Measurements from ENCODE around the gene PPP1R12C.

The PPP1R12C gene

DNA sequence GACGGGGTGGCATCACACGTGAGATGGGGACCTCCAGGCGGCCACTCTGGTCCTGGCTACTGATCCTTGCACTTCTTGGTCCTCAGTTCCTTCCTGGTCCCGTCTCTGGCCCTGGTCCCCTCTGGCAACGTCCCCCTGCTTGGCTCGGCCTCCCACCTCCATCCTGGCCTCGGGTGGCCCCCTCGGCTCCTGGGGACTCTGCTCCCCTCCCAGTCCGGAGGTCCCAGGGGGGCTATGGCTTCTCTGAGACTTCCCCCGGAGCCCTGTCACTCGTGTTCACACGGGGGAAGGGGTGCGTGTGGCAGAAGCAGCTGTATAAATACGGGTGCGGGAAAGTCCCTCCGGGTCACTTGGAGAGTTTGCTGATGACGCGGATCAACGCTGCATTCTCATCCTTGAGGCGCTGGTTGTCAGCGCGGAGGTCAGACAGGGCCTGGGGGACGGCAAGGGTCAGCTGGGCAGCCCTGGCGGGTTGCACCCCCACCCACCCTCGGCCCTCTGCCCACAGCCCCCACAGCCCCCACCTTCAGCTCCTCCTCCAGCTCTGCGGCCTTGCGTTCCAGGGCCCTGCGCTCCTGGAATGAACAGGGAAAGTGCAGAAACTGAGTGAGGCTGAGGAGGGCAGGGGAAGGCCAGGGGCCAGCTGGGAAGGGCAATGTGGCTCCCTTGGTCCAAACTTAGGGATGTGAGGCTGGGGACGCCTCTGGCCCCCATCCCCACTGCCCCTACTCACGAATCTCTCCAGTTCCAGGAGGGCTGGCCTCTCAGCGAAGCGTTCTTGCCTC, 26.1 kb downstream of the PPP1R12C start:
- DNase-seq (ENCODE audit: low read depth in 3 of 3, low spot score in 1 of 3) = no peak

DNA sequence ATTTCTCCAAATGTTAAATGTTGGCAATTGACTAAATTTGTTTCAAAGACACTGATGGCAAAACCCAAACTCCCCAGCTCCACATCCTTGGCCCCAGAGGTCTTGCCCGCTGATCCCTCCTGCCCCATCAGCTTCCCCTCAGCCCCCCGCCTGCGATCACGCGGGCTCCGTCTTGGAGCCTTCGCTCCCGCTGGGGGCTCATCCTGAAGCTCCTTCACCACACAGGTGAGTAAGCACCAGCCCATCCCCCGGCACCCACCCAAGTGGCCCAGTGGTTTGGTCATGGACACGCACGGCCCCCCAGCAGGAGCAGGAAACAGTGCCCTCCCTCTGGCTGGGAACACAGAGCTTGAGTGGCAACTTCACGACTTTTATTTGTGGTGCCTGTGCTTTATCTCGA, 26.9 kb downstream of the PPP1R12C start:
- no peak for DNase-seq (ENCODE audit: low read depth in 3 of 3, low spot score in 1 of 3)

DNA sequence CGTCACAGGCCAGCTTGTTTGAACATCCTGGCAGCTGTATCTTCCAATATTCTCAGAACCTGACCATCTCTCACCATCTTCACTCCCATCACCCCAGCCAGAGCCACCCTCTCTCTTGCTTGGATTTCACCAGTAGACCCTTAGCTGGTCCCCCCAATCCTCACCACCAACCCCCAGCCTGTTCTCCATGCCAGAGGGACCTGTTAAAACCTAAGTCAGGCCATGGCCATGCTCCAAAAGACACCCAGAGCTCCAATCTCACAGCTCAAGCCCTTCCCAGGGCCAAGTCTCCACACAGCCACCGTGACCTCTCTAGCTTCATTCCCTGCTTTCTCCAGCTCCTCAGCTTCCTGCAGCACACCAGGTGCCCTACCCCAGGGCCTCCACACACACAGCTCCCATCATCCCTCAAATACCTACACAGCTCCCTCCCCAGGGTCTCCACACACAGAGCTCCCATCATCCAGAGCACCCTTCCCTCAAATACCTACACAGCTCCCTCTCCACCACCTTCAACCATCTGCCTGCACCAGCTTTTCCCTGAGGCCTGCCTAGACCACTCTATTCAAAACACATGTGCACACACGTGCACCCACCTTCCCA, 28.0 kb downstream of the PPP1R12C start:
- no peak for DNase-seq (ENCODE audit: low read depth in 3 of 3, low spot score in 1 of 3)

DNA sequence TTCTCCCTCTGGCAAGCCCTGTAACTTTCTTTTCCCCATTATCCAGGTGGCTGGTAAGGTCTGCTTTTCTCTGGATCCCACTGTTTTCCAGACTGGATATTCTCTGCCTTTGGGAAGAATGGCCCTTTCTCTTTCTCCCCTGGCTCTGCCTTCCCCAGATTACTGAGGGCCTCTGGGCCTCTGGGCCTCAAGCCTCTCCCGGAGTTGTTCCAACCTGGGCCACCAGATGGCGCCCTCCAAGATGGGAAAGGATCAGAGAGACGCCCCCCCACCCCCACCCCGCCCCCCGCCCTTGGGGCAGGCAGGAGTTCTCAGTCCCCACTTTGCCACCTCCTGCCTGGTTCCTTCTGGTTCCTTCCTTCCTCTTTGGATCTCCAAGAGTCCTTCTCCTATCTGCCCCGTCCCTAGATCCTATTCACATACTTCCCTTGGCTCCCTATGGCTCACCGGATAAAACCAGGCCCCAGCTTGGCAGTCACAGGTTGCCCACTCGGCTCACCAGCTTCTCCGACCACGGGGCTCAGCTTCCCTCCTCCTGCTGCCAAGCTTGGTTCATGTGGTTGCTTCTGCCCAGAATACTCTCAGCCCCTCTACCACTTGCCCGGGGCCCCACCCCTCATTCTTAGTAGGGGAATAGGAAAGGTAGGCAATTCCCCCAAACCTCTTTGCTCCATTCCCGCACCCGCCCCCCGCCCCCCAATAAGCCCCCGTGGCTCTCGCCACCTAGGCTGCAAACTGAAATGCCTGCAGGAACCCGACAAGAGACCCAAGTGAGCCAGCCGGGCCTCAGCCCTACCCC, 28.7 kb downstream of the PPP1R12C start:
- DNase-seq (ENCODE audit: low read depth in 3 of 3, low spot score in 1 of 3) = peak; percentile 40 to 81 (median 53)

DNA sequence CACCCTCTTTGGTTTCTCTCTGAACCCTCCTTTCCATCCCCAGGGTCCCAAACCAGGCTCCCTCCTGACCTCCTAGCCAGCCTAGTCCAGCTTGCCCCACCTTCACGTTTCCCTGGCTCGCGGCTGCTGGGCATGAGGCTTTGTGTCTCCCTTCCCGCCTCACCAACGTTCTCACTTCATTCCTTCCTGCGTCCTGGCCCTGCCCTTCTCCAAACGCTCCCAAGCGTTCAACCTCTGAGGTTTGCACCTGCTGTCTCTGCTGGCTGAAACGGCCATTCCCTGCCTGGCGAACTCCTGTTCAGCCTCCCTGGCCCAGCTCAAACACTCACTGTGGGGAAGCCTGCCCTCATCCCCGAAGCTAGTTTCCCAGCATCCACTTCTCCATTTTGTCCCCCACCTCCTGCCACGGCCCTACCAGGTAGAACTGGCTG, 29.4 kb downstream of the PPP1R12C start:
- no peak for DNase-seq (ENCODE audit: low read depth in 3 of 3, low spot score in 1 of 3)

DNA sequence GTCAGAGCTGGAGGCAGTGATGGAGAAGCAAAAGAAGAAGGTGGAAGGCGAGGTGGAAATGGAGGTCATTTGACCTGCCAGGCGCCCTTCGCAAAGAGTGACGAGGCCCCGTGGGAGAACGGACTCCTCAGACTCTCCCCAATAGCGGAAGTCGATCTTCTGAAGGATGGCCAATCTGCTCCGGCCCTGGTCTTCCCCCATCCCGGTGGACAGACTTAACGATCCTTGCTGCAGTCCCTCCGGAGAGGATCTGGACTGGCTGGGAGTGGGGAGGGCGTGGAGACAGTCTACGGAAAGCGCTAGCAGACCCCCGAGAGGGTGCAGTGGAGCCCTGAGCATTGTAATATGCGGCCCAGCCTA, 29.9 kb downstream of the PPP1R12C start:
- DNase-seq (ENCODE audit: low read depth in 3 of 3, low spot score in 1 of 3) = no peak

DNA sequence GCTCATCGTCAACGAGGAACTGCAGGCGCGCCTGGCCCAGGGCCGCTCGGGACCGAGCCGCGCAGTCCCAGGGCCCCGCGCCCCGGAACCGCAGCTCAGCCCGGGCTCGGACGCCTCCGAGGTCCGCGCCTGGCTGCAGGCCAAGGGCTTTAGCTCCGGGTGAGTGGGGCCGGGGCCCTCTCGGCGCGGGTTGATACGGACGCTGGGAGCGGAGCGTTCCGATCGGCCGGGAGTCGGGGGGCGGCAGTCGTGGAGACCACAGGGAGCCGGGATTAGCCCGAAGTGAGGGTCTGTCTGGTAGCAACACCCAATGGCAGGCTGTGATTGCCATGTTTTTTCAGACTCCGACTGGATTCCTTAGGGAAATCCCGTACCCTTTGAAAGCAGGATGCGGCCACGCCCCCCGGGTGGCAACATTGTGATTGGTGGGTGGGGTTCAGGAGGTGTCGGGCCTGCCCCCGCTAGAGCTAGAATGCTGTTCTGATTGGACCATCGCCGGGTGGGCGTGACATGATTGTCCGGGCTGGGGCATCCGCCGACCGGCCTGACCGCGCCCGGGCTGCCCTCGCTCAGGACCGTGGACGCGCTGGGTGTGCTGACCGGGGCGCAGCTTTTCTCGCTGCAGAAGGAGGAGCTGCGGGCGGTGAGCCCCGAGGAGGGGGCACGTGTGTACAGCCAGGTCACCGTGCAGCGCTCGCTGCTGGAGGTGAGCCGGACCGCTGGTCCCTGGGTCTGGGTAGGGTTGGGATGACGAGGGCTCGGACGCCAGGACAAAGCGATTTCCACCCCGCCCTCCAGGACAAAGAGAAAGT, 30.5 kb downstream of the PPP1R12C start:
- DNase-seq (ENCODE audit: low read depth in 3 of 3, low spot score in 1 of 3) = no peak

DNA sequence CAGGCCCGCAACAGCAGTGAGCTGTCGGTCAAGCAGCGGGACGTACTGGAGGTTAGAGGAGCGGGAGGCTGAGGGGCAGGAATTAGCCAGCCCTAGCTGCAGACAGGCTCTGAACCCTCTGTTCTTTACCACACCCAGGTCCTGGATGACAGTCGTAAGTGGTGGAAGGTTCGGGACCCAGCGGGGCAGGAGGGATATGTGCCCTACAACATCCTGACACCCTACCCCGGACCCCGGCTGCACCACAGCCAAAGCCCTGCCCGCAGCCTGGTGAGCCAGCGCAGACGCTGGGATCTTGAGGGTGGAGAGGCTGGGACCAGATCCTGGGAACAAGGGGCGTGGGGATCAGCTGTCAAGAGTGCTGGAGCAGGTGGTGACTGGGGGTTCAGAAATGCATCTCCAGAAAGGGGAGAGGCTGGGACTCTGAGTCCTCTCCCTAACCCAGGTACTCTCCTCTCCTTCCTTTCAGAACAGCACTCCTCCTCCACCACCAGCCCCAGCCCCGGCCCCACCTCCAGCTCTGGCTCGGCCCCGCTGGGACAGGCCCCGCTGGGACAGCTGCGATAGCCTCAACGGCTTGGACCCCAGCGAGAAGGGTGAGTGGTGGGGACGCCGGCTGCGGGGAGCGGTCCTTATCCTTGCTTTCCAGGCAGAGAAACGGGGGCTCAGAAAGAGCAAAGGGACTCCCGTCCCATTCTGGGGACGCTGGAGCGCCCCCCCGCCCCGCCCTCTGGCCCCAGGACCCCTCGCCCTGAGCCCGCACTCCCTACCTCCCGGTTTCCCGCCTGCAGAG, 31.3 kb downstream of the PPP1R12C start:
- no peak for DNase-seq (ENCODE audit: low read depth in 3 of 3, low spot score in 1 of 3)

DNA sequence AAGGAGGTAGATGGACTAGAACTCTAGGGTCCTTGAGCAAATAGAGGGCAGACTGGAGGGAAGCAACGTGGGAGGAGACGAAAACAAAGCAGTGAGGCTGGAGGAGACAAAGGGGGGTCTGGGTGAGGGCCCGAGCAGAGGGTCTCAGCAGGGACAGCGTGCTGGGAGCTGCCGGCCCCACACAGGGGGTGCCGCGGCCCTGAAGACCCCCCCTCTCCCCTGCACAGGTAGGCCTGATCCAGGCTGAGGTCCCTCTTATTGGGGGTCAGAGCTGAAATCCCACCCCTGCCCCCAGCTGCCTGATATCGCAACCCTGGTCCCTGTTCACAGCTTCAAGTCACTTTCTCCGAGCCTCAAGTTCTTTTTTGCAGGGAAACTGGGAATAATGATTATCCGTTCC, 33.0 kb downstream of the PPP1R12C start:
- DNase-seq (ENCODE audit: low read depth in 3 of 3, low spot score in 1 of 3) = no peak

DNA sequence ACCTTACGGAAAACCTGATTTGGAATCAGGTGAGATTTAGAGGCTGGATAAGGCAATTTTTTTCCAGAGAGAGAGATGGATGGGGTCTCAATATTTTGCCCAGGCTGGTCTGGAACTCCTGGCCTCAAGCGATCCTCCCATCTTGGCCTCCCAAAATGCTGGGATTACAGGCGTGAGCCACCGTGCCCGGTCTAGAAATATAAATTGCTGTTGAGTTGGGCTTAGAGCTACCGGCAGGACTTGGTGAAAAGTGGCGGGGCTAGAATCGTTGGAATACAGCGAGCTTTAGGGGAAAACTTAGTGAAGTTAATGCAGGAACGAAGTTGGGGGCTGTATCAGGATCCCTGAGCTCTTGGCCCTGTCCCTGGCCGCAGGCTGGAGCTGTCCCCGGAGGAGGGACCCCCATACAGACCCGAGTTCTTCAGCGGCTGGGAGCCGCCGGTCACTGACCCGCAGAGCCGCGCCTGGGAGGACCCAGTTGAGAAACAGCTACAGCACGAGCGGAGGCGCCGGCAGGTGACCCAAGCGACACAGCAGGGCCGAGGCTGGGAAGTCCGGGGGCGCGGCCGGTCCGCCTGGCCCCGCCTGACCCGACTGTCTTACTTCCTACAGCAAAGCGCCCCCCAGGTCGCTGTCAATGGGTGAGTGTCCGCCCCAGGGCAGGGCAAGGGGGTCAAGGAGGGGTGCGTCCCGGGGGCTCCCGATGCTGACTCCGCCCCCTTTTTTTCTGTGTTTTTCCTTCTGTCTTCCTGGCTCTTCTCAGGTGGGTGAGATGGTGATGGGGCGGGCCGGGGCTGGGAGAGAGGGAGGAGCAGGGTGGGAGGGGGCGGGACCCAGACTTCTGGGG, 34.2 kb downstream of the PPP1R12C start:
- no peak for DNase-seq (ENCODE audit: low read depth in 3 of 3, low spot score in 1 of 3)

DNA sequence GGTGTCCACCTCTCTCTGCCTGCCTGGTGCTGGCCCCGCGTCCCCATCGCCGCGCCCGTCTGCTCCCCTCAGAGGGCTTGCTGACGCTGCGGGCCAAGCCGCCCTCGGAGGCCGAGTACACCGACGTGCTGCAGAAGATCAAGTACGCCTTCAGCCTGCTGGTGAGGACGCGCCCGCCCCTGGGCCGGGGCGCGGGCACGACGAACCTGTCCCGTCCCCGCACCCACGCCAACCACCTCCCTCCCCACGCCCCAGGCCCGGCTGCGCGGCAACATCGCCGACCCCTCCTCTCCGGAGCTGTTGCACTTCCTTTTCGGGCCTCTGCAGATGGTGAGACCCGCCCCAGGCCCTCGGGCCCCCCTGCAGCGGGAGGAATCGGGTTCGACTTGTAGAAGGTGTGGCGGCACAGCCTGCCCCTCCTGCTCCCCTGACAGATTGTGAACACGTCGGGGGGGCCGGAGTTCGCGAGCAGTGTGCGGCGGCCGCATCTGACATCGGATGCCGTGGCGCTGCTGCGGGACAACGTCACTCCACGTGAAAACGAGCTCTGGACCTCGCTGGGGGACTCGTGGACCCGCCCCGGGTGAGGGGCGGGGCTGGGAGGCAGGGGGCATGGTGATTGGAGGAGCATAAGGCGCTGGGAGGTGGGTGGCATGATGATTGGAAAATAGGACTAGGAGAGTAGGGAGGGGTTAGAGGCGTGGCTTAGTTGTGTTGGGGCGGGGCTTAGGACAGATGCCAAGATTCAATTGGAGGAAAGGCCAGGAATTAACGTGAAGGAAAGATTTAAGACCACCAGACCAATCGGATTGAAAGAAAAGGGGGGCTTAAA, 35.2 kb downstream of the PPP1R12C start:
- DNase-seq (ENCODE audit: low read depth in 3 of 3, low spot score in 1 of 3) = peak in 1 of 3 donors; percentile 39

DNA sequence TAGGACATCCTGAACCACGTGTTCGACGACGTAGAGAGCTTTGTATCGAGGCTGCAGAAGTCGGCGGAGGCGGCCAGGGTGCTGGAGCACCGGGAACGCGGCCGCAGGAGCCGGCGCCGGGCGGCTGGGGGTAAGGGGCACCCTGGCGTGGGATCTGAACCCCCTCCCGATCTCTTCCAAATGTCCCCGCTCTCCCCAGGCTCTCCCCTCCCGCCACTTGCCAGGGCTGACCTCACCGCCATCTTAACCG, 35.7 kb downstream of the PPP1R12C start:
- DNase-seq (ENCODE audit: low read depth in 3 of 3, low spot score in 1 of 3) = no peak

DNA sequence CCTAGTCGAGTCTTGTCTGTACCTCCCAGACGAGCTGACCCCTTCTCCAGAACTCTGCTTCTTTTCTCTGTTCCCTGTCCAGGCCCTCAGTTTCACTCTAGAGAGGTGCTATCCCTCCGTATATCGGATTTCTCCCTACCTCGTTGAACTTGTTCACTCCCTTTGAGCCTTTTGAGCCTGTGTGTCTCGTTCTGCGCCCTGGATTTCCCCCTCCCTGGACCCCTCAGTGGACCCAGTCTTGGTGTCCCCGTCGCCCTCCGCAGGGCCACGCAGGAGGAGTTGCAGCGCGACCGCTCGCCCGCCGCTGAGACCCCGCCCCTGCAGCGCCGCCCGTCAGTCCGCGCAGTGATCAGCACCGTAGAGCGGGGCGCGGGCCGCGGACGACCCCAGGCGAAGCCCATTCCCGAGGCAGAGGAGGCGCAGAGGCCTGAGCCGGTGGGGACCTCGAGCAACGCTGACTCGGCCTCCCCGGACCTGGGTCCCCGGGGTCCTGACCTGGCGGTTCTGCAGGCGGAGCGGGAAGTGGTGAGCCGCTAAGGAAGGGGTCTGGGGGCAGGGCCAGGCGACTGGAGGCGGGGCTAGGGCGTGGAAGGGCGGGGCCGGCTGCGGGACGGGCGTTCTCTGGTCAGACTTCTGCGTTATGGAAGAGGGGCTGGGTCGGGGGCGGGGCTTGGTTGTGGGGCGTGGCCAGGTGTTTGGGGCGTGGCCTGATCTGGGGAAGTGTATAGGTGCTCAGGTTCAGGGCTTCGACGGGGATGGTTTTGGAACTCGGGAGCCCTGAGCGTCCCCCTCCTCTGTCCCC, 36.3 kb downstream of the PPP1R12C start:
- DNase-seq (ENCODE audit: low read depth in 3 of 3, low spot score in 1 of 3) = peak; percentile 69 to 83 (median 70)

DNA sequence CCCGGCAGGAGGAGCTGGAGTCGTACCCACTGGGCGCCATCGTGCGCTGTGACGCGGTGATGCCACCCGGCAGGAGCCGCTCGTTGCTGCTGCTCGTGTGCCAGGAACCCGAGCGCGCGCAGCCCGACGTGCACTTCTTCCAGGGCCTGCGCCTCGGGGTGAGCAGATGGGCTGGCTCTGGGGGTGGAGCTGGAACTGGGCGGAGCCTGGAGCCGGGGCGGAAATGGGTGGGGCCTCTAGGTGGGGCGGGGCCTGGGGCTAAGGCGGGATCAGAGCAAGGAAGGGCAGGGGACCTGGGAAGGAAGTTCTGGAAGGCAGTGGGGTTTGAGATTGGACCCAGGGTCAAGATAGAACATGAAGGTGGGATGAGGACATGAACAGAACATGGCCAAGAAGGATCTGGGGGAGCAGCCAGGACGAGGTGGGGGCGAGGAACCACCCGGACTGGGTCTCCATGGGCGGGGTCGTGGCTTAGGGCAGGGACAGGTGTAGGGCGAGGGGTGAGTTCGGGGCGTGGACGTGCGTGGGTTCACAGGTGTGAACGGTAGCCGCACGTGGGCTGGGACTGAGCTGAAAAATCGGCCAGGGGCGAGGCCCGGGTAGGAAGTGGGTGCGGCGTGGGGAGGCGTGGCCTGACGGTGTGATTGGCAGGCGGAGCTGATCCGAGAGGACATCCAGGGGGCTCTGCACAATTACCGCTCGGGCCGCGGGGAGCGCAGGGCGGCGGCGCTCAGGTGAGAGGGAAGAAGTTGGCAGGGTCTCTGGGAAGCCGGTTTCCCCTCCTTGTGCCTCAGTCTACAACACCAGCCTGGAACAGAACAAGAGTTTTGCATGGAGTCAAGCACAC, 37.1 kb downstream of the PPP1R12C start:
- DNase-seq (ENCODE audit: low read depth in 3 of 3, low spot score in 1 of 3) = peak in 1 of 3 donors; percentile 46

DNA sequence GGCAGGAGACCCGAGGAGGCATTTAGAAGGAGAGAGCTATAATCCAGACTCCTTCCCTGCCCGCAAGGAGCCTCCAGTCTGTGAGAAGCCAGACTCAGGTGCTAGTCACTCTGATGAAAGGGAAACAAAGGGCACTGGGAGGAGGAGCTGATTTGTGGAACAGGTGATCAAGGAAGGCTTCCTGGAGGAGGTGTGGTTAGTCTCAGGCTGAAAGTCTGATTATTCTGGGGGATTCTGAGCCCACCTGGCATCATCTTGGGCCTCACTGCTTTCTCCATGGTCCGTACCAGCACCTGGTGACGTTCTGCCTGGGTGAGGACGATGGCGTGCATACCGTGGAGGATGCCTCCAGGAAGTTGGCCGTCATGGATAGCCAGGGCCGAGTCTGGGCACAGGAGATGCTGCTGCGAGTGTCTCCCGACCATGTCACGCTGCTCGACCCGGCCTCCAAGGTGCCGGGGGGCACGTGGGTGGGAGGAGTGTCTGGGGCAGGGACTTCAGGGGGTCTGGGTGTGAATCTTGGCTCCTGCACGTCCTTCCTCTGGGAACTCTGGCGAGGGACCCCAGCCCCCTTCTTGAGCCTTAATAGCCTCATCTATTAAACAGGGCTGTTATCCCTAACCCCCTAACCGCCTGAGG, 37.9 kb downstream of the PPP1R12C start:
- no peak for DNase-seq (ENCODE audit: low read depth in 3 of 3, low spot score in 1 of 3)

DNA sequence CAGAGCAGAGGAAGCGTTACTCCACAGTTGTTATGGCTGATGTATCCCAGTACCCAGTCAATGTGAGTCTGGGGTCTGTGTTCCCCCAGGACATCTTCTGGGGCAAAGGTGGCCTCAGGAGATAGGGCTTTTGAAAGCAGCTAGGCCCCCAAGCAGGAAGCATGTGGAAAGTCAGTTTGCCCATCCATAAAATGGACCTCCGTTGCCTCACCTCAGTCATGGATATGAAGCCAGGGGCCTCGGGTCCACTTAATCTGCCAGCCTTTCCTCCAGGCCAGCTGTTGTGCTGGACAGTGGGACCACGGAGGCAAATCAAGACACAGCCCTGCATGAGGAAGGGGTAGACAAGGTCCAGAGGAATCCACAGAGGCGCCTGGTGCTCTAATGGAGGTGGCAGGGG, 38.4 kb downstream of the PPP1R12C start:
- DNase-seq (ENCODE audit: low read depth in 3 of 3, low spot score in 1 of 3) = no peak

DNA sequence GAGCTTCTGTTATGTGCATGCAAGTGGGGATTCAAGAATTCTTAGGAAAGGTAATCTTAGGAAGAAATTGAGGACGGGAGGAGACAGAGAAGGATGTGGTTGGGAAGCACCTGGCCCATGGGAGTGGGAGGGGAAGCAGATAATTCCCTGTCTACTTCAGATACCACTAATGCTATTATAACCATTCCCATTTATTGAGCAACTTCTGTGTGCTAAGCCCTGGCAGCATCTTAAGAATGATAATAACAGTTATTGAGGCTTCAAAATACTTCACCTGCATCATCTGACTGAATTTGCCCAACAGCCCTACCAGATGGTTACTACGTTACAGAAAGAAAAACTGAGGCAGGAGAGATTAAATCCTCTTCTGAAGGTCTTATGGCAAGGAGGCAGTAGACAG, 40.3 kb downstream of the PPP1R12C start:
- no peak for DNase-seq (ENCODE audit: low read depth in 3 of 3, low spot score in 1 of 3)

All from stimulated activated CD4-positive, alpha-beta T cell treated with anti-CD3 and anti-CD28 coated beads, TNF-alpha, amount 100 ng/mL, for 1 hour (primary cell).